ENCODE data around the gene CSK.

- TF ChIP-seq POLR2A (IDR thresholded peaks at IDR 0.05) (no peak), CTCF (IDR thresholded peaks at IDR 0.05) (no peak)
Observed at GRCh38 chr15:74770211-74770903, 11.5 kb upstream of the CSK start.
